GM20431 (cell line): ENCODE data around the gene RPLP2.

ENCODE experiments used
- in situ Hi-C: fragments of 300-500 bp; cut with MseI, MboI; formaldehyde crosslinking; loops from one replicate; pipeline ENCODE4 v1.15.0; 2020; ENCODE audit warnings: low sequenced_read_pairs; ENCODE audit not compliant: unreplicated experiment

The RPLP2 gene

DNA sequence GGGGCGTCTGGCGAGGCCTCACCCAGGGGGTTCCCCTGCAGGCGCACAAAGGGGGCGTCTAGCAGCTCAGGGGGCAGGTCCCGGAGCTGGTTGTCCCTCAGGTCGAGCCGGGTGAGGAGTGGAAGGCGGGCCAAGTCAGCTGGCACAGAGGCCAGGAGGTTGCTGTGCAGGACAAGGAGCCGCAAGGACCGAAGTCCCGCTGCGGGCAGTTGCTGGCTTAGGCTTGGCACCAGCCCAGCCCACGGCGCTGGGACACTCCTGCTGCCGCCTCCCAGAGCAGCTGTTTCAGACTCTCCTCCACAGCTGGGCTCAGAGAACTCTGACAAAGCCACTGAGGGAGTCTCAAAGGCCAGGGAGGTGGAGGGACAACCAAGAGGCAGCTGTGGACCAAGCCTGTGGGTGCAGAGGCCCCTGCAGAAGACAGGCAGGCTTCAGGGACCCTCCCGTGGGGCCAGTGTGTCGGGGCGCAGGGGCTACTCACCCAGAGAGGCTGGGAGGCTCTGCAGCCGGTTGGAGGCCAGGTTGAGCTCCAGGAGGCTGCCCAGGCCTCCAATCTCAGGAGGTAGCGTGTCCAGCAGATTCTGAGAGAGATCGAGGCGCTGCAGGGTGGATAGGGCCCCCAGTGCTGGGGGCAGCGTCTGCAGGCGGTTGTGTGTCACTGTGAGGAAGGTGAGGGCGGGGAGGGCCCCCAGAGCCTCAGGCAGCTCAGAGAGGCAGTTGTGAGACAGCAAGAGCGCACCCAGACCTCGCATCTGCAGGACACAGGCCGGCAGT is 6.9 kb upstream of the RPLP2 start:
- in situ Hi-C loops, result no loop called here

DNA sequence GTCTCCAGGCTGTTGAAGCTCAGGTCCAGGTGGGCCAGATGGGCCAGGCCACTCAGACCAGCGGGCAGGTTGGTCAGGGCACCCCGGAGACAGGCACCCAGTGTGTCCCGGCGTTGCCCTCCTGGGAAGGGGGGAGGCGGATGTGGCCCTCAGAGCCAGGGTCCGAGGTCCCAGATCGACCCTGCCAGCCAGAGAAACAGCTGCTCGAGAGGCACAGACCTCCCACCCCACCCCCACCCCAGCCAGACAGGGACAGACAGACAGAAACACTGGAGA is 6.4 kb upstream of the RPLP2 start:
- in situ Hi-C loops, result no loop called here

DNA sequence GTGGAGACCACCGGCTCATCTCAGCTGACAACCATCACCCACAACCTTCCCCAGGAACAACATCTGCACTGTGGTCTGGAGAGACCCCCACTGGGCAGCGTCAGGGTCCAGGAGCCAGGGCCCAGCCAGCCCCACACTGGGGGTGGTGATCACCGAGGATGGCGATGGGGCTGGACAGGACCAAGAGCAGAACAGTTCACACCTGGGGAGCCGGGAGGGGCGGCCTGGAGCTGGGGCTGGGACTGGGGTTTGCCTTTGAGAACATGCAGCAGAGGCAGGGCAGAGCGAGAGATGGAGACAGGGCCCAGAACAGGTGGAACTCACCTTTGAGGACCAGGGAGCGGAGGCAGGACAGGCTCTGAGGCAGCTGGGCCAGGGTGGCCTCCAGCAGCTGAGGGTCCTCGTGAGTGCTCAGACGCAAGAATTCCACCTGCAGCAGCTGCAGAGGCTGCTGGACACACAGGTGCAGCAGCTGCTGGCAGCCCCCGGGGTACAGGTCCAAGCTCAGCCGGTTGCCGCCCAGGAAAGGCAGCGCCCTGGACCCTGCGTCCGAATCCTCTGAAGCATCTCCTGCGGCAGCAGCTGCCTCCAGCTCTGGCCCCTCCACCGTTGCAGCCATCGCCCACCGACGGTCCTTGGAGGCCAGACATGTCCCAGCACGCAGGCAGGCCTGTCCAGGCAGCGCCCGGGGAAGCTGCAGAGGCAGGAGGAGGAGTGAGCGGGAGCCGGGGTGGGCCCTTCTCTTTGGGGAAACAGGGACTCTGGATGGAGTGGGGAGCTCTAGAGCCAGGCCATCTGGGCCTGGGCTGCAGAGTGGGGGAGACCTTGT is 5.8 kb upstream of the RPLP2 start:
- in situ Hi-C loops, result no loop called here

DNA sequence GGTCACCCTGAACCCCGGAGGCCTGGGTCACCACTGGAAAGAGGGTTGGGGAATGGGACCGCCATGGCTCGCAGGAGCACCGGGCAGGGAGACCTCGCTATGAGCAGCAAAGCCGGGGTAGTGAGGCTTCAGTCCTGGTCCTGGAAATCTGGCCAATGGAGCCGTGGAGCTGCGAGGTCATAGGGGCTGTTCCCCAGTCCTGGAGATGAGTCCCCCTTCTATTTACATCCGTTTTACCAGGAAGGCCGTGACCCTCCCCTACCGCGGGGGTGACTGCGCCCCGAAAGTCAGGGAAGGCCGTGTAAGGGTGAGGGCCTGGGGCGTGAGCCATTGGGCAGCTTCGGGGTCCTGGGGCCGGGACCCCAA is 5.2 kb upstream of the RPLP2 start:
- in situ Hi-C loops, result no loop called here

DNA sequence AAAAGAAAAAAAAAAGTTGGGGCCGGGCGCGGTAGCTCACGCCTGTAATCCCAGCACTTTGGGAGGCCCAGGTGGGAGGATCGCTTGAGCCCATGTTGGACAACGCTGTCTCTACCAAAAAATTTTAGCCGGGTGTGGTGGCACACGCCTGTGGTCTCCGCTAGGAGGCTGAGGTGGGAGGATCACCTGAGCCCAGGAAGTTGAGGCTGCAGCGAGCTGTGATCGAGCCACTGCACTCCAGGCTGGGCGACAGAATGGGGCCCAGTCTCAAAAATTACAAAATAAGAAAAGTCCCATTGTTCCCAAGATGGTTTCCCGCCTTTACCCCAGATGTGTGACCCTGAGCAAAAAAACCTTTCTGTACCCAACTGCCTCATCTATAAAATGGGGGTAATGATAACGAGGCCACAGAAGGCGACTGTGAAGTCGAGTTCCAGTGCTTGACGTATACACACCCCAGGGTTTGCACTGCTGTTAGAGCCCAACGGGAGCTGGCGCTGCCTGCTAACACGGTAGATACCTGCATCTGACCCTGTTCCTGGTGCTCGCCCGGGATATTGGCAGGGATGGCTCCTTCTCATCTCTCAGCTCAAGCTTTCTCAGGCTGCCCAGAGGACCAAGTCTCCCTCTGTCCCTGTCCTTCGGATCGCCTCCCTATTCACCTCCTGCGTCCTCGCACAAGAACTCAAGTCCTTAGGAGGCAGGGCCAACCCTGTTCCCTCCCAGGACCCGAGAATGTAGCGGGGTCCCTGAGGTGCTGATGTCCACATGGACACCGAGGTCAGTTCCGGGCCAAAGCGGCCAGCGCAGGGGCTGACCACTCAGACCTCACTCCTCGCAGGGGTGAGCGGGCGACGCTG is 1.1 kb upstream of the RPLP2 start:
- in situ Hi-C loops, result no loop called here

DNA sequence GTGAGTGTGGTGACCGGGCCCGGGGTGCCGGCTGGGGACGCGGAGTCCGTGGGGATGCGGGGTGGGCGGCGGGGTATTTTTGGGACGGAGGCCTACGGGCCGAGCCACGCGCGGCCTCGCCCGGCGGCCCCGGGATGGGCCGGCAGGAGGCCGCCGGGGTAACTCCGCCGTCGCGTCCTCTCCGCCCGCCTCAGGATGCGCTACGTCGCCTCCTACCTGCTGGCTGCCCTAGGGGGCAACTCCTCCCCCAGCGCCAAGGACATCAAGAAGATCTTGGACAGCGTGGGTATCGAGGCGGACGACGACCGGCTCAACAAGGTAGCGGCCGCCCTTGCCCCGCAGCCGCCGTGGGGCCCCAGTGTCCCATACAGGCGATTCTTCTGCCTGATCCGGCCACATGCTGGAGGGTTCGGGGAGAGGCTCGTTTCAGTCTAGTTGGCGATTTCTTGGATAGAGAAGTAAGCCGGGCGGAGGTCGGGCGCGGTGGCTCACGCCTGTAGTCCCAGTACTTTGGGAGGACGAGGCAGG is 337 bp downstream of the RPLP2 start:
- in situ Hi-C loops, result no loop called here

DNA sequence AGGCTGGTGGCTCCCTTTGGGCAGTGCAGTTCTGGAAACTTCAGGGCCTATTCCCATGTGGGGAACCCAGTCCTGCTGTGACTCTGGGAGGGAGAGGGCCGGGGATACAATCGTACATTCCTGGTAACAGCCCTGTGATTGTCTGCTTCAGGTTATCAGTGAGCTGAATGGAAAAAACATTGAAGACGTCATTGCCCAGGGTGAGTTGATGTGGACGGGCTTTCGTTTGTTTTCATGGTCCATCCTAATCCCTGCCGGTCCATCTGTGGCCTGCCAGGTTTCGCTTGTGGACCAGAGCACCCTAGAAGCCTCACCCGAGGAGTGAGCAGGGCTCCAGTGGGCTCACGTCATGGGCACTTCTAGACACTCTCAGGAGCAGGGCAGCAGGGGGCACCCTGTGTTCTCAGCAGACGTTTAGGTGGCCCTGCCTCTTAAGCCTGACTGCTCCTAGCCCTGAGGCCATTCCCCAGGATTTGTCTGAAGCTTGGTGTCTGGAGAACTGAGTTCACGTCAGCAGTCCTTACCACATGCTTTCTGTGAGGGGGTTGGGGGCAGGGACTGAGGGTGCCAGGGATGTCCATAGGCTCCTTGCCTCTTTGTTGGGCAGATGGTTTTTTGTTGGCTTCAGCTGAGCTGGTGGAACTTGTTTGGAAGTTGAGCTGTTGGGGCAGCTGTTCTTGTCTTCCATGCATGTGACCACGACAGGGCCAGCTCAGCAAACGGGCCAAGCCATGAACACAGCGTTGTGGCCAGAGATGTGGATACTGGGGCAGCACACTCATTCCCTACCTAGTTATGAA is 1.9 kb downstream of the RPLP2 start:
- in situ Hi-C loops, result no loop called here

DNA sequence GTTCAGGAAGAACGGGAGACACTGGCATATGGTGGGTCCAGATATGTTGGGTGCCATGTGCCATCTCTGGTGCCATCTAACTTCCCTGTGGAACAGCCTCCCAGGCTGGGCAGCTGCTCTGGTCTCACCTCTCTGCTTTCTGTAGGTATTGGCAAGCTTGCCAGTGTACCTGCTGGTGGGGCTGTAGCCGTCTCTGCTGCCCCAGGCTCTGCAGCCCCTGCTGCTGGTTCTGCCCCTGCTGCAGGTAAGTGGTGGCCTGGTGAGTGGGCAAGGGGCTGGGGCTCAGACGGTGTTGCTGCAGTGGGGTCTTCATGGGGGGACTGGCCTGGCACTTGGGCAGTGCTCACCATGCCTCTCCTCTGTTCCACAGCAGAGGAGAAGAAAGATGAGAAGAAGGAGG is 2.6 kb downstream of the RPLP2 start:
- in situ Hi-C loops, result no loop called here

DNA sequence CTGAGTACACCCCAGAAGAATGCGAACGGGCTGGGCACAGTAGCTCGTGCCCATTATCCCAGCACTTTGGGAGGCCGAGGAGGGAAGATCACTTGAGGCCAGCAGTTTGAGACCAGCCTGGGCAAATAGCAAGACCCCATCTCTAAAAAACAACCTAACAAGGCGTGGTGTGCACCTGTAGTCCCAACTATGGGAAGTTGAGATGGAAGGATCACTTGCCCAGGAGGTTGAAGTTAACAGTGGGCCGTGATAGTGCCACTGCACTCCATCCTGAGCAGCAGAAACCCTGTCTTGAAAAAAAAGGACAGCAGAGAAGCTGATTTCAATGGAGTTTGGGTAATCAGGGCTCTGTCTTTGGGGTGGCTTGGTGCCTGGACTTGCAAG is 3.3 kb downstream of the RPLP2 start:
- in situ Hi-C loops, result no loop called here

DNA sequence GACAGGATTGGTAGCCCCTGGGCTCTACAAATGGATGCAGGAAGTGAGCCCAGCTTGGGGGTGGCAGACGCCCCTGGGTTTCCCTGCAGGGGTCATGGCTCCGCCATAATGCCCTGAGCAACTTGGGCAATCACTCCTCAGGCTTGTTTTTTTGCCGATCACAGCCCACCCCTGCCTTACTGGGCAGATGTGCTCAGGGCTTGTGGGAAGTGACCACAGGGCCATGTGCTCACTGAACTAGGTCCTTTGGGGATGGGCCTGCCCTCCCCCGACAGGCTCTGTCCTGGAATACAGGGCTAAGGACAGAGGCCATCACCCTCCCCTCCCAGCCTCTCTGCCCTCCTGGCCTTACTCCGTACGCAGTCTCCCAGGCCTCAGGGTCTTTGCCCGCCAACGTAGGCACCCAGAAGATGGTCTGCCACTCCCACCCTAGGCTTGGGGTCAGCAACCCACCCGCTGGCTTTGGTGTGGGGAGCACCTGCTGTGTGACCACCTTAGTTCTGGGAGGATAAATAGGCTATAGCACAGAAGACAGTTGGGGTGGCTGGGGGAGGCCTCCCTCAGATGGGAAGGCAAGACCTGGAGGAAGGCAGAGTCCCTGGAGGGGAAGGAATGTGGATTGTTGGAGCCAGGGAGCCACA is 3.8 kb downstream of the RPLP2 start:
- in situ Hi-C loops, result no loop called here

DNA sequence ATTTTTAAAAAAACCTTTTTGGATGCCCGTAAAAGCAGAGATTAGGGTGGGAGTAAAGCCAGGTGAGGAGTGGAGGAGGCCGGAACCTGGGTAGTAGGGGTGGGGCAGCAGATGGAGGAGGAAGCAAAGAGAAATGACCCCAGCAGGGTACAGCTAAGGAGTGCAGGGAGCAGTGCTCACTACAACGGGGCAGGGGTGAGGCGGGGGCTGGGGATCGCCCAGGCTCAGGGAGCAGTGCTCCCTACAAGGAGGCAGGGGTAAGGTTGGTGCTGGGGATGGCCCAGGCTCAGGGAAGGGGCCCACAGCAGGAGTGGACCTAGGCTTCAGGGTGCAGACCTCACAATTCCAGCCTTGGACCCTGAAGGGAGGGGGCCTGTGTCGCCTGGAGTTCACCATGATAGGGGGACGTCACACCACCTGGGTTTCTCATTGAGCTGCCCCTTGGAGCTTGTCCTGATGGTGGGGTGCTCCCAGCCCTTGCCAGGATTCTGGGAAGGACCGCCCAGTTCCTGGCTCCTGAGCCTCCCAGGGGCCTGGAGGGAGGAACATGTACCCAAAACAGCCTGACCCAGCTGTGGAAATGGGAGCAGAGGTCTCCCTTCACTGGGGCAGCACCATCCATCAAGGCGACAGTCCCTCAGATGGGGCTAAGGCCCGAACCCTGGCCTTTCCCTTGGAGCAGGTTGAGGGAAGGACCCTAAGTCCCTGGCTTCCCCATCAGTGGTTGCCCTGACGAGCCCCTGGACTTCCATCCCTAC is 6.1 kb downstream of the RPLP2 start:
- in situ Hi-C loops, result no loop called here

DNA sequence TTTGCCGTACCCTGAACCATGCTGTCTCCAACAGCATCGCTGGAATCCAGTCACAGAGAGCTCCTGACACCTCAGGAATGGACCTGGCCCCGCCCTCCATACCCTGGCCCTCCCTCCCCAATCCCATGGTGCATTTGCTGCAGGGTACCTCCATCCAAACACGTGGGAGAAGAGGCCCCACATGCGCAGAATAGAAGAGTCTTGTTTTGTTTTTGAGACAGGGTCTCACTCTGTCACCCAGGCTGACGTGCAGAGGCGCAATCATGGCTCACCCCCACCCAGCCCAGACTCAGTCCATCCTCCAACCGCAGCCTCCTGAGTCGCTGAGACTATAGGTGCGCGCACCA is 6.6 kb downstream of the RPLP2 start:
- in situ Hi-C loops, result no loop called here

DNA sequence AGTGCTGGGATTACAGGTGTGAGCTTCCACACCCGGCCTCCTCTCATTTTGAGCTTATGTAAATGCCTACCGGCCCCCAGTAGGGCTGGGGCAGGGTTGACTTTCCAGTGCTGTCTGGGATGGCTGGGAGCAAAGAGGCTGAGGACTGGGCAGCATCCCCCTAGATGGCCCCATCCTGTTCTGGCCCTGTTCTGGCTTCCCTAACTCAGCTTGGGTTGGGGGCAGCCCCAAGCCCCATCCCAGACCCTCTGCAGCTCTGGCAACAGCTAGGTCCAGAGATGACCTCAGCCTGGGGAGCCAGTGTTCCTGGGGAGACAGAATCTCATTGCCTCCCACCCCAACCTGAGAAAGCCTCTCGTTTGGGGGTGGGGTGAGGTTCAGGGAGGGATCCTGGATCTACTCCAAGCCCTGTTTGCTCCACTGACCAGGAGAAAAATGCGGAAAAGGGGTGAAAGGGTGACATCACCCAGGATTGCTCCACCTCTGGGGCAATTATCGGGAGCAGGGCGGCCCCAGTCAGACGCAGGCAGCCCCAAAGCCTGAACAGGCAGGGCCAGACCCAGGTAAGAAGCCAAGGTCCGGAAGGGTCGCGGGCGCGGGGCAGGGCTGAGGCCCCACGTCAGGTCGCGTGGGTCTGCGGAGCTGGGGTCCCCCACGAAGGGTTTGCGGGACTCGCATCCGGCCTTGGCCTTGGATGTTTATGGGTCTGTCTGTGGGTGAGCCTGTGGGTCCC is 8.8 kb downstream of the RPLP2 start, which contains the start of gene PNPLA2:
Gene PNPLA2 (plus strand): TSS at position 519 of the 733 bp plus-strand sequence. CDS start 805 bp downstream, outside the sequence.
- in situ Hi-C loops, result no loop called here

DNA sequence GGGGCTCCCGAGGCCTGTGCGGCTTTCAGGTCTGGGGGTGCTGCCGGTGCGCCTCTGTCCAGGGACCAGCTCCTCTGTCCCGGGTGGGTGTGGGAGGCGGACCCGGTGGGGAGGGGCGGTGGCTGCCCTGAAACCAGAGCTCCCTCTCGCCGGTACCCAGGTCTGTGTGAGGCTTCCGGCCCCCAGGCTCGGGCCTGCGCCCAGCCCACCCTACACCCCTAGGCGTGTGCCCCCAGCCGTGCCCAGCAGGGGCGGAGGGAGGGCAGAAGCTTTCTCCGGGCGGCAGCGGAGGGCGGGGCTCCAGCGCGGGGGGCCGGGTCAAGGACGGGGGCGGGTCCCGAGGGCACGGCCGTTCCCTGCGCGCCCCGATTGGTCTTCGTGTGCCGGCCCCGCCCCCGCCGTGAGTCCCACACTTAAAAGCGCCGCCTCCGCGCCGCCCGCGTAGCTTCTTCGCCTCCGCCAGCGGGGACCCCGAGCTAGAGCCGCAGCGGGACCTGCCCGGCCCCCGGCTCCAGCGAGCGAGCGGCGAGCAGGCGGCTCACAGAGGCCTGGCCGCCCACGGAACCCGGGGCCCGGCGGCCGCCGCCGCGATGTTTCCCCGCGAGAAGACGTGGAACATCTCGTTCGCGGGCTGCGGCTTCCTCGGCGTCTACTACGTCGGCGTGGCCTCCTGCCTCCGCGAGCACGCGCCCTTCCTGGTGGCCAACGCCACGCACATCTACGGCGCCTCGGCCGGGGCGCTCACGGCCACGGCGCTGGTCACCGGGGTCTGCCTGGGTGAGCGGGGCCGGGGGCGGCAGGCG is 9.6 kb downstream of the RPLP2 start:
- in situ Hi-C loops, result no loop called here

DNA sequence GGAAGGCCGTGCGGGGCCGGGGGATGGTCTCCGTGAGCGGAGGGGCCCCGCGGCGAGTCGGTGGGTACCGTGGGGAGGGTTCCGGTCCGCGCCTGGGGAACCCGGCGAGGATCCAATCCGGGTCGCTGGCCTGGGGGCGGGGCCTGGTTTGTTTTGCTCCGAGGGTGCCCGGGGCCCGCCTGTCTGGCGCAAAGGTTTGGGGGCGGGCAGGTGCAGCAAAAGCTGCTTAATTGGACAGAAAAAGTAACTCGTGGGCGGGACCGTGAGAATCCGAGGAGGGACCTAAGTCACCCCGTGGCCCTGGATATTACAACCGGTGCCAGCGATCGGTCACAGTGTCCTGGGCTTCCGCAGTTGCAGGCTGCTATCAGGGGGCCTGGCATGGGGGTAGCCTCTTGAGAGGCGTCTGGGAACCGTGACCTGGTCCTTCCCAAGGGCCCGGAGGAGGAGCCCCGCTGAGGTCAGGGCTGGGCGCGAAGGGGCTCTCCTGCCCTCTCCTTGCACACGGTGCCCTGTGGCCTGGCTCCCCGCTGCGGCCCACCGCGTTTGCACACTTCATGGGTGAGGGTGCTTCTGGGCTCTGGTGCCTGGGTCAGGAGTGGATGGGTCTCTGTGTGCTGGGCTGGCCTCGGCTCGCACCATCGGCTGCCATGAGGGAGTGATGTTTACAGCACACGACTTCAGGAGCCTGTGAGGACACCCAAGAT is 10.3 kb downstream of the RPLP2 start:
- in situ Hi-C loops, result no loop called here

DNA sequence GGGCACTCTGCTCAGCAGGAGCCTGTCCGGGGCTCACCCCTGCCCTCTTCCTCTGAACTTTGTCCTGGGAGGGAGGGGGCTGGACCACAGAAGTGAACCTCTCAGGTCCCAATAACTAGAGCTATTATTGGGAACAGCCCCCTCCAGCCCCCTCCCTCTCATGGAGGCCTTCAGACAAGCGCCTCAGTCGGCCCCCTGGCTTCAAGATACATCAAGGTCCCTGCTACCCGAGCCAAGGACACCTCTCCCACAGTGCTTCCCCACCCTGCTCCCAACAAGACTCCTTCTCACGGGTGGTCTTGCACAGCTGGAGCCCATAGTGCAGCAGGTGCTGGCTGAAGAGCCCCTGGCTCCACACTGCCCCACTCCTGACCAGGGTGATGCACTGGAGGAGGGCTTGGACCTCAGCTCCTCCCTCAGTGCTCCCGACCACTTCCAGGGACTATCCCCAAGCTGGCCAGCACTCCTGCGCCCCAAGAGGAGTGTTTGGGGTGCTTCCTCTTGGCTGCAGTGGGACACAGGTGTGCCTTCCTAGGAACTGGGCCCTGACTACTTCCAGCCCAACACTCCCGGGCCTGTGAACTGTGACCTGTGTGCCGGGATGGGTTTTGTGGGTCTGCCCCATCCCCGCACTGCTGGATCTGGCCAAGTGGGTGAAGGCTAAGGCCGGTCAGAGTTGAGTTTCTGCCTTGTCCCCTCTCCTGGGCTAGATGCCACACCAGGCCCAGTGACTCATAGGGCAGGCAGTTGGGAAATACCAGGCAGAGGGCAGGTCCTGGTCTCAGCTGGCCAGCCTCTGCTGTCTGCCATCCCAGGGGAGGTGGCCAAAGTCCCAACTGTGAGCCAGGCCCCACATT is 11.1 kb downstream of the RPLP2 start:
- in situ Hi-C loops, result no loop called here
